GM19328 (cell line): Measurements from ENCODE around the gene PPP1R9B.

ENCODE experiments used
- ATAC-seq: cut with Tn5 transposase; IDR thresholded peaks from one replicate; pipeline ENCODE4 v1.9.1; 2021; ENCODE audit warnings: mild to moderate bottlenecking, moderate library complexity; ENCODE audit not compliant: unreplicated experiment

Gene PPP1R9B

DNA sequence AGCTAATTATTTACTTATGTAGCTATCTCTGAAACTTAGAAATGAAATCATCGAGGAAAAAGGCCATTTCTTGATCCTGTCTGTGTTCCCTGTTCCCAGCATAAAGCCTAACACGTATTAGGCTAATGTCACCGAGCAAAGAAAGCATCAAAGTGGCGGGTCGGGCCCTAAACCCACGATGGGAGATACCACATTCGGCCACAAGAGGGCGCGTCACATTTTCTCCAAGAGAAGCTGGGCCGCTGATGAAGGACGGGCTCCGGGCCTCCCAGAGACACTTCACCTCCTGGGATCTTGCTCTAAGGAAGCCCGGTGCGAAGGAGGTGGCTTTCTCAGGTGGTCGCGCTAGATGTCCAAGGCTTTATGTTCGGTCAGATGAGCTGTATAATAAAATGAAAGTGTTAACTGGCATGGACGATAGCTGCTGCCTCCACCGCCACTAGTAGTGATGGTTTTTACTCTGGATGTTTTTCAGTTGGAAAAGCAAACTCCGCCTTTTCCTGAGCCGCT, 56.2 kb downstream of the PPP1R9B start:
- ATAC-seq, result no peak

DNA sequence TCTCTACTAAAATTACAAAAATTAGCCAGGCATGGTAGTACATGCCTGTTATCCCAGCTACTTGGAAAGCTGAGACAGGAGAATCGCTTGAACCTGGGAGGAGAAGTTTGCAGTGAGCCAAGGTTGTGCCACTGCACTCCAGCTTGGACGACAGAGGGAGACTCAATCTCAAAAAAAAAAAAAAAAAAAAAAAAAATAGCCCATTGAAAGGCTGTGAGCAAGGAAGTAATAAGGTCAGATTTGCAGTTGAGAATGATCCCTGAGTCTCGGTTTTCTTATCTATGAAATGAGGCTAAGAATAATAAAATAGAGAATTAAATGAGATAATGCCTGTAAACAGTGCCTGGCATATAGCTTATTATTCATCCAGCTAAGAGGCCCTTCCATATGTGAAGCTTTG, 56.7 kb downstream of the PPP1R9B start:
- ATAC-seq, result no peak

DNA sequence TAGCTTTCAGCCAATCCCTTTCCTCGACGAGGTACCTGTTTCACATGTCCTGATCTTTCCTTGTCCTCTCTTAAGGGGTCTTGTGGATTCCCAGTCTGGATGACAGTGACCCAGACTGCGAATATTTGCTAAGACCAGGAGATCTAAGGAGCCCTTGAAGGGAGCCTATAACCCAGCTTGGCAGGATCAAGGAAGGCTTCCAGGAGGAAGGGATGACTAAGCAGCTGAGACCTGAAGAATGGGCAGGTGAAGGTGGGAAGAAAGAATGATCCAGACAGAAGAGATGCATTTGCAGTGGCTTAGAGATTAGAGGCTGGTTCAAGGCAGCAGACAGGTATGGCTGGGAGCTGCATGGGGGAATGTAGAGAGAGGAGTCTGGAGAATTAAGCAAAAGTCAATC, 57.2 kb downstream of the PPP1R9B start:
- ATAC-seq, result no peak

DNA sequence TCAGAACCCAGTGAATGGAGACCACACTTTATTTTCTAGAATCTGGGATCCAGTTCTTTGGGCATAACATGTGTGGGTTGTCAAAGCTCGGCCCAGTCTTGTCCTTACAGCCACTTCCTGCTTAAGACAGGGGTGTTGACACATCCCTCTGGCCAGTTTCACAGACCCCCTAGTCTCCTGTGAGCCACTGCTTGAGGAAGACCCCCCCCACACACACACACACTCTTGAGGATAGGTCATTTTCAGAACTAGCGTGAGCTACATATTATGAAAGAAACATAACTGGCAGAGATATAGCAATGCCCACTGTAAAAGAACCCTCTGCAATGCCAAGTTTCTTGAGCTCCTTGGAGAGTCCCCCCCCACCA, 58.6 kb downstream of the PPP1R9B start:
- no peak for ATAC-seq

DNA sequence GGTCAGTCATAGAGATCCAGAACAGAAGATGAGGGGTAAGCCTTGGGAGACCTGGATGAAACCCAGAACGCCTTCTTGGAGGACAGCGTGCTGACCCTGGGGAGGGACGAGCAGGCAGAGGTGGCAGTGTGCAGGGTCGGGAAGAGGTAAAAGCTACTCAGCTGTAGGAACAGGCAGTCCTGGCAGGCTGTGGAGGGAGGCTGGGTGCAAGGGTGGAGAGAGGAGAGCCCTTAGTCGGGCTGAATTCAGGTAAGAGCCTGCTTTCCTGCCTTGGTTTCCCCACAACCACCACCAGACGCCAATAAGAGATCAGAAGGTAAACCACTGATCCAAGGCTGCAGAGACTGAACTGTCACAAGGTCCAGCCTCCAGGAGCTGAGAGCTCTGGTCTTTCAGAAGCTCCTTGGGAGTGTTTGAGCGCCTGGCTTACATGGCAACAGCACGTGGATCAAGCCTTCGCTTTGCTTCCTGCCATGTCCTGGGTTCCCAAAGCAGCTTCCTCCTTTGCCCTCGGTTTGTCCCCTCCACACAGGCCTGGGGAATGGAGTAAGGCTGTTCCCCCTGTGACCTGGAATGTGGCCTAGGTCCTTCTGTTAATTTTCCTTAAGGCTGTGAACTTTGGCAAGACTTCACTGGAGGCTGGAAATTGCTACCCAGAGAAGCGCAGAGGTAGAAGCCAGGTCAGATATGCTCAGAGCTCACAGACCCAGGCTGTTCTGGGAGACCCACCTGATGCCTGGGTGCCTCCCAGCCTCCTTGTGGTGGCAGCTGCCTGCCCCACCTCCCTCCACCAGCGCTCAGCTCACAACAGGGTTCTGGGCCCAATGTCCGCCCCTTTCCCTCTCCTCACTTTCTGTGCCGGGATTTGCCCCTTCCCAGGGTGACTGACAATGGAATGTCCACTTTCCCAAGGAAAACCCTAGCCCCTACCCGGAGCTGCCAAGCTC, 59.2 kb downstream of the PPP1R9B start:
- ATAC-seq, result no peak

DNA sequence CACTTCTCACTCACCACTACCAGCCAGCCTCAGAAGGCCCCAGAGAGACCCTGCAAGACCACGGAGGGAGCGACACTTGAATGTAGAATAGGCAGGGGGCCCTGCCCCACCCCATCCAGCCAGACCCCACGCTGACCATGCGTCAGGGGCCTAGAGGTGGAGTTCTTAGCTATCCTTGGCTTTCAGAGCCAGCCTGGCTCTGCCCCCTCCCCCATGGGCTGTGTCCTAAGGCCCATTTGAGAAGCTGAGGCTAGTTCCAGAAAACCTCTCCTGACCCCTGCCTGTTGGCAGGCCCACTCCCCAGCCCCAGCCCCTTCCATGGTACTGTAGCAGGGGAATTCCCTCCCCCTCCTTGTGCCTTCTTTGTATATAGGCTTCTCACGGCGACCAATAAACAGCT, 60.4 kb downstream of the PPP1R9B start:
- ATAC-seq, result no peak

DNA sequence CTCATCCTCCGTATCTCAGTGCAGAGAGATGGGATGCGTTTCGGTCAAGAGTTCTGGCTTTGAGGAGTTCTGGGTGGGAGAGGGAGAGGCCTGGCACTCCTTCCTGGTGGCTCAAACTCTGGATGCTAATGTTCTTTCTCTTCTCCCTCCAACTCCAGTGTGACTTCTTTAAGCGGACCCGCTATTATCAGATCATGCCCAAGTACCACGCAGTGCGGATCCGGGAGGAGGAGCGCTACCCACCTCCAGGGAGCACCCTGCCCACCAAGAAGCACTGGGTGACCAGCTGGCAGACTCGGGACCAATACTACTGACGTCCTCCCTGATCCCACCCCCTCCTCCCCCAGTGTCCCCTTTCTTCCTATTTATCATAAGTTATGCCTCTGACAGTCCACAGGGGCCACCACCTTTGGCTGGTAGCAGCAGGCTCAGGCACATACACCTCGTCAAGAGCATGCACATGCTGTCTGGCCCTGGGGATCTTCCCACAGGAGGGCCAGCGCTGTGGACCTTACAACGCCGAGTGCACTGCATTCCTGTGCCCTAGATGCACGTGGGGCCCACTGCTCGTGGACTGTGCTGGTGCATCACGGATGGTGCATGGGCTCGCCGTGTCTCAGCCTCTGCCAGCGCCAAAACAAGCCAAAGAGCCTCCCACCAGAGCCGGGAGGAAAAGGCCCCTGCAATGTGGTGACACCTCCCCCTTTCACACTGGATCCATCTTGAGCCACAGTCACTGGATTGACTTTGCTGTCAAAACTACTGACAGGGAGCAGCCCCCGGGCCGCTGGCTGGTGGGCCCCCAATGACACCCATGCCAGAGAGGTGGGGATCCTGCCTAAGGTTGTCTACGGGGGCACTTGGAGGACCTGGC, 61.3 kb downstream of the PPP1R9B start:
- ATAC-seq, result no peak

DNA sequence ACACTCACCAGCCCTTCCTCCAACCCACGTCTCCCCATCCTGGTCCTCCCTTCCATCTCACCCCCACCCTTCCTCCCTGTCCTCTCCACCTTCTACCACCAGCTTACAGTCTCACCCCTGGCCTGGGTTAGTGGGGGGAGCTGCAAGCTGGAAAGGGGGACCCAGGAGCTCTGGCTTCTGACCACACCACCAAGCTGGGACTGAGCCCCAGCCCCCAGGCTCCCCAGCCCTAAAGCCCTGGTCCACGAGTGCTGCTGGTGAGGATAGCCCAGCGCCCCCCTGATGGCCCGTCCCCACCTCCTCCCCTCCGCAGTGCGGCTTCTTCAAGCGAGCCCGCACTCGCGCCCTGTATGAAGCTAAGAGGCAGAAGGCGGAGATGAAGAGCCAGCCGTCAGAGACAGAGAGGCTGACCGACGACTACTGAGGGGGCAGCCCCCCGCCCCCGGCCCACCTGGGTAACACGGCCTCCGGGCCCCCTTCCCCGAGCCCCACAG, 62.5 kb downstream of the PPP1R9B start:
- no peak for ATAC-seq

DNA sequence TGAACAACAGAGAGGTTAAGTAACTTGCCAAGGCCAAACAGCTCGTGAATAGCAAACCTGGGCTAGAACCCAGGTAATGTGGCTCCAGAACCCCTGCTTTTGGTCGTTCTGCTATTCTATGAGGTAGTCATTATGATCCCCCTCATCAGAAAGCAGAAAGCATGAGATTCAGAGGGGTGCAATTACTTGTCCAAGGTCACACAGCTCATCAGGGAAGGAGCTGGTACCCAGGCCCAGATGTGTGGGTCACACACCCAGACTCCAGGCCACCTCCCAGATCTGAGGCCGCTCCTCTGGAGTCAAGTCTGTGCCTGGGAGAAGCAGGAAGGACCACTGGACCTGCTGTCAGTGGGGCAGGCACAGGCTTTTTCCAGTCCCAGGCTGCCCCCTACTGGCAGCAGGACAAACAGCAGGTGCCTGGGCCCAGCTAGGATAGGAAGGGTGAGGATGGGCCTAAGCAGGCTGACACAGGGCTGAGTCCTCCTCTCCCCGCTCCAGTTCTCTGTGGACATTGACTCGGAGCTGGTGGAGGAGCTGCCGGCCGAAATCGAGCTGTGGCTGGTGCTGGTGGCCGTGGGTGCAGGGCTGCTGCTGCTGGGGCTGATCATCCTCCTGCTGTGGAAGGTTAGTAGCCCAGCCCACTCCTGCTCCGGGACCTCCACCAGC, 63.1 kb downstream of the PPP1R9B start:
- ATAC-seq, result no peak
